Inflammatory macrophage treated with lipopolysaccharide for 4 hours (primary cell): ENCODE data around the gene RPTN.
A peak's percentile ranks its signal among the peaks of the same experiment; 100 is the strongest.

ENCODE experiments used
- DNase-seq: peaks from one replicate; pipeline ENCODE4 v3.0.0-alpha.2; 2020

RPTN gene

DNA sequence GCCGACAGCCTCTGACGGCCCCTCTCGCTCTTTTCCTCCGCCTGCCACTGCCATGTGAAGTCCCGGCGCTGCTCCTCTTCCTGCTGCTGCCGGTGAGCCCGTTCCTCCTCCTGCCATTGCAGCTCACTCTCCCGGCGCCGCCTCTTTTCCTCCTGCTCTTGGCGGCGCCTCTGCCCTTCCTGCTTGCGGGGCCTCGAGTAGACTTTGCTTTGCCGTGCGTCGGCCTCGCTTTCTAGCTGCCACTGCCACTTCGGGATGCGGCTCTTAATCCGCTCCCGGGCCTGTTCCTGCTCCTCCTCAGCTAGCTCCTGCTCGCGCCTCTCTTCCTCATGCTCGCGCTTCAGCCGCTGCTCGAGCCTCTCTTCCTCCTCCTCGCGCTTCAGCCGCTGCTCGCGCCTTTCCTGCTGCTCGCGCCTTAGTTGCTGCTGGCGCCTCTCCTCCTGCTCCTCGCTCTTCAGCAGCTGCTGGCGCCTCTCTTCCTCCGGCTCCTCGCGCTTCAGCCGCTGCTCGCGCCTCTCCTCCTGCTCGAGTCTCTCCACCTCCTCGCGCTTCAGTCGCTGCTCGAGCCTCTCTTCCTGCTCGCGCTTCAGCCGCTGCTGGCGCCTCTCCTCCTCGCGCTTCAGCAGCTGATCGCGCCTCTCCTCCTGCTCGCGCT is 48.0 kb downstream of the RPTN start:
- peak; percentile 43 for DNase-seq

- peak; percentile 40 for DNase-seq
These were observed 48.6 kb downstream of the RPTN start for GRCh38 chr1:152110365-152110859.

GRCh38 chr1:152109998-152110294 is 49.1 kb downstream of the RPTN start:
- DNase-seq, result no peak

DNA sequence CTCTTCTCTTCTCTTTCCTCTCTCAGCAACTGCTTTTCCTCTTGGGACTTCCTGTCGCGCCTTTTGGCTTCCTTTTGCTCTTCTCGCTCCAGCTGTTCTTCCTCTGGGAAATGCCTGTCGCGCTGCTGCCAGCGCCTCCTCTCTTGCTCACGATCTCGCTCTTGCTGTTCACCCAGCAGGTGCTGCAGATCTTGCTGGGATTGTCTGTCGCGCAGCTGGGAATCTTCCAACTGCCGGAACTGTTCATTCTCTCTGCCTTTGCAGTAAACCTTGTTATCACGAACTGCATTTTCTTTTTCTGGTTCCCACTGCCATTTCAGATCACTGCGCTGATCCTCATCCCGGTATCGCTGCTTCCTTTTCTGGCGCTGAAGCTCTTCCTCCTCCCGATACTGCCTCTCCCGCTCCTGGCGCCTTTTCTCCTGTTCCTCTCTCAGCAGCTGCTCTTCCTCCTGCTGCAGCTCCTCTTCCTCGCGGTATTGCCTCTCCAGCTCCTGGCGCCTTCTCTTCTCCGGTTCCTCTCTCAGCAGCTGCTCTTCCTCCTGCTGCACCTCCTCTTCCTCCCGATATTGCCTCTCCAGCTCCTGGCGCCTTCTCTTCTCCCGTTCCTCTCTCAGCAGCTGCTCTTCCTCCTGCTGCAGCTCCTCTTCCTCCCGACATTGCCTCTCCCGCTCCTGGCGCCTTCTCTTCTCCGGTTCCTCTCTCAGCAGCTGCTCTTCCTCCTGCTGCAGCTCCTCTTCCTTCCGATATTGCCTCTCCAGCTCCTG is 49.6 kb downstream of the RPTN start:
- DNase-seq, result no peak

GRCh38 chr1:152108882-152109222 is 50.2 kb downstream of the RPTN start:
- DNase-seq, result no peak

GRCh38 chr1:152107984-152108881 is 50.8 kb downstream of the RPTN start:
- peak; percentile 66 for DNase-seq

DNA sequence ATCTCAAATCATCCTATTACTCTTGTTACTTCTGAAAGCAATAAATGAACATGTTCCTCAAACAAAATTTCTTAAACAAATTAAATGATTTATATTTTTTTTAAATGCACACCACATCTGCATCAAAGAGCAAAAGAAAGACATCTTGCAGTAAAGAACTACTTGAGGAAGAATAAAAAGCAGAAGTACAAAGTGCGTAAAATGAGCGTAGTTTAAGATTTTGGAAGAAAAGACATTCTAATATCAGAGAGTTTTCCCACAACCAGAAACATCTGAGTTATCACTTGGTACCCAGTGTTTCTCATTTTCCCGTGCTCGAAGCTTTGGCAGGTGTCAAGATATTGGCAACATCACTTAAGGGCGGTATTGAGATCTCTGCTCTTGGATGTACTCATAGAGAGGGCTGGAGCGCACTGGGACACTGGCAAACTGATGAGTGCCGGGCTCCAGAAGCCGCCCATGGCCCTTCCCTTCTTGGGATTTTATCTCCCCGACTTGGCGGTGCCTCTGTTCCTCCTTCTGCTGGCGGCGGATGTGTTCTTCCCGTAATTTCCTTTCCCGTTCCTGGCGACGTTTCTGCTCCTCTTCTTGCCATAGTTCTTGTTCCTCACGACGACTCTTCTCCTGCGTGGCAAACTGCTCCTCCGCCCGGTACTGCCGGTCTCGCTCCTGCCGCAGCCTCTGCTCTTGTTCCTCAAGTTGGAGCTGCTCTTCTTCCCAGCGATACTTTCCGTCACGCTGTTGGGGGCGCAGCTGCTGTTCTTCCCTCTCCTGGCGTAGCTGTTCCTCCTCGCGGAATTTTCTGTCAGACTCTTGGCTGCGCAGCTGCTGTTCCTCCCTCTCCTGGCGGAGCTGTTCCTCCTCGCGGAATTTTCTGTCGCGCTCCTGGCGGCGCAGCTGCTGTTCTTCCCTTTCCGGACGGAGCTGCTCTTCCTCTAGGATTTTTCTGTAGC is 51.7 kb downstream of the RPTN start:
- DNase-seq, result peak; percentile 14

- DNase-seq, result no peak
These were observed 54.2 kb downstream of the RPTN start for GRCh38 chr1:152104854-152105253.
